CD8-positive, alpha-beta memory T cell (primary cell): ENCODE results near the gene SFMBT2. TPM values are rescaled to one million over a fixed set of nuclear protein-coding genes. Genes with fewer than 3 reads are reported as not detected.

Source experiments
- CTCF ChIA-PET: fragments of 350-600 bp; sonication (Branson Sonifier 250); formaldehyde crosslinking; loops from one replicate; lab custom pipeline; 2021; ENCODE audit warnings: antibody characterized with exemption; lab: Charles Lee
- POLR2A ChIA-PET: fragments of 350-600 bp; sonication (Branson Sonifier 250); formaldehyde crosslinking; loops from one replicate; lab custom pipeline; 2021; ENCODE audit warnings: antibody characterized with exemption; lab: Charles Lee
- DNase-seq, 5 donors: peaks; one replicate each; pipeline versions ENCODE4 v3.0.0 to v3.0.0-alpha.2; 2020 to 2022; ENCODE audit warnings: mixed read lengths in 1 of 5
- H3K27ac ChIP-seq: one replicate; pipeline ENCODE4 v1.7.0; 2013; ENCODE audit warnings: low read depth, mild to moderate bottlenecking, low read length, moderate library complexity
- H3K27me3 ChIP-seq: 2 replicates; pipeline ENCODE4 v1.7.0; 2013; ENCODE audit warnings: low read length, mild to moderate bottlenecking; ENCODE audit not compliant: insufficient read depth, poor library complexity, severe bottlenecking
- H3K36me3 ChIP-seq: 2 replicates; pipeline ENCODE4 v1.7.0; 2013; ENCODE audit warnings: mild to moderate bottlenecking, low read length, moderate library complexity; ENCODE audit not compliant: insufficient read depth
- H3K4me1 ChIP-seq: 2 replicates; pipeline ENCODE4 v1.7.0; 2013; ENCODE audit warnings: mild to moderate bottlenecking, low read length, moderate library complexity; ENCODE audit not compliant: insufficient read depth
- H3K4me3 ChIP-seq: 2 replicates; pipeline ENCODE4 v1.7.0; 2013; ENCODE audit warnings: mild to moderate bottlenecking, low read length
- H3K9me3 ChIP-seq: 2 replicates; pipeline ENCODE4 v1.7.0; 2013; ENCODE audit warnings: mild to moderate bottlenecking, low read length
- H3K27ac Mint-ChIP-seq, 8 donors: one replicate each; pipeline ENCODE4 v1.8.0; 2020 to 2021; ENCODE audit warnings: mixed read lengths in 8 of 8, mild to moderate bottlenecking in 6 of 8, inconsistent platforms in 3 of 8, moderate library complexity in 3 of 8
- H3K27me3 Mint-ChIP-seq, 2 donors: one replicate each; pipeline ENCODE4 v1.8.0; 2020 to 2021; ENCODE audit warnings: mixed read lengths in 2 of 2, mild to moderate bottlenecking in 1 of 2, moderate library complexity in 1 of 2
- H3K36me3 Mint-ChIP-seq, 3 donors: one replicate each; pipeline ENCODE4 v1.8.0; 2020 to 2021; ENCODE audit warnings: mixed read lengths in 3 of 3, inconsistent platforms in 1 of 3, mild to moderate bottlenecking in 1 of 3
- H3K4me1 Mint-ChIP-seq, 3 donors: one replicate each; pipeline ENCODE4 v1.8.0; 2020 to 2021; ENCODE audit warnings: mixed read lengths in 3 of 3, inconsistent platforms in 1 of 3, mild to moderate bottlenecking in 1 of 3
- H3K4me3 Mint-ChIP-seq, 7 donors: one replicate each; pipeline ENCODE4 v1.8.0; 2020 to 2021; ENCODE audit warnings: mixed read lengths in 7 of 7, mild to moderate bottlenecking in 6 of 7, moderate library complexity in 4 of 7, inconsistent platforms in 2 of 7
- H3K9me3 Mint-ChIP-seq, 5 donors: one replicate each; pipeline ENCODE4 v1.8.0; 2020 to 2022; ENCODE audit warnings: mixed read lengths in 5 of 5, mild to moderate bottlenecking in 3 of 5, moderate library complexity in 2 of 5, inconsistent platforms in 1 of 5
- polyA plus RNA-seq: library from polyadenylated mRNA; unstranded; fragments of 300-500 nt; fragmentation: Illumina TruSeq; gene quantifications from one replicate; pipeline ENCODE4 v1.2.3, GENCODE V29; 2021
- total RNA-seq, 2 experiments: library from RNA; stranded (reverse); gene quantifications; one replicate each; pipeline ENCODE4 v1.2.3, GENCODE V29; 2021

The SFMBT2 gene
- total and polyA plus RNA-seq, 3 experiments from 2014 or later = 4.9 to 18.3 (median 17.4) TPM

GRCh38 chr10:7239312-7239985 lies 171.4 kb downstream of the SFMBT2 start:
- ChIA-PET CTCF (no interaction called here), POLR2A (no interaction called here)
- no peak overlapping the region for H3K4me3 ChIP-seq
- Mint-ChIP-seq H3K27ac (peak overlapping the region in 2 of 8 donors; percentile 12 to 13), H3K27me3 (peaks cover 0 to 3% of the 10 kb centered on the region in 2 donors), H3K9me3 (peaks cover 0 to 3% (median 0%) of the 10 kb centered on the region in 5 donors), H3K36me3 (peaks cover 19 to 69% (median 28%) of the 10 kb centered on the region in 3 donors), H3K4me3 (peak overlapping the region in 1 of 7 donors; percentile 10), H3K4me1 (peaks cover 52 to 60% (median 56%) of the 10 kb centered on the region in 3 donors)
- DNase-seq = peak in 2 of 5 donors; percentile 19 to 34
- H3K4me1 ChIP-seq = peaks cover 12% of the 10 kb centered on the region
- no peak overlapping the region for H3K27ac ChIP-seq
- H3K9me3 ChIP-seq = no peaks in the 10 kb centered on the region
- H3K27me3 ChIP-seq = no peaks in the 10 kb centered on the region
- peaks cover 15% of the 10 kb centered on the region for H3K36me3 ChIP-seq

GRCh38 chr10:7235376-7235775 lies 175.5 kb downstream of the SFMBT2 start:
- peaks cover 7% of the 10 kb centered on the region for H3K4me1 ChIP-seq
- H3K27ac ChIP-seq = no peak overlapping the region
- no peaks in the 10 kb centered on the region for H3K9me3 ChIP-seq
- Mint-ChIP-seq H3K9me3 (peaks cover 0 to 3% (median 0%) of the 10 kb centered on the region in 5 donors), H3K4me3 (no peak overlapping the region), H3K27me3 (no peaks in the 10 kb centered on the region), H3K27ac (peak overlapping the region in 2 of 8 donors; percentile 1 to 84), H3K36me3 (peaks cover 17 to 66% (median 24%) of the 10 kb centered on the region in 3 donors), H3K4me1 (peaks cover 42 to 48% (median 46%) of the 10 kb centered on the region in 3 donors)
- no peak for DNase-seq
- ChIA-PET POLR2A (interaction anchor here (0.6 kb wide), 1 partner anchor 175 kb away, joined by 8 read pairs; the partner anchor contains the start of gene SFMBT2), CTCF (no interaction called here)
- H3K27me3 ChIP-seq = no peaks in the 10 kb centered on the region
- H3K4me3 ChIP-seq = no peak overlapping the region
- H3K36me3 ChIP-seq = no peaks in the 10 kb centered on the region

- CTCF ChIA-PET = interaction anchor here (1.2 kb wide), 1 partner anchor 15 kb away, joined by 3 read pairs; no protein-coding TSS in a partner anchor
- H3K27me3 ChIP-seq = no peaks in the 10 kb centered on the region
- H3K27ac ChIP-seq = peak overlapping the region; percentile 15
- POLR2A ChIA-PET = no interaction called here
- no peaks in the 10 kb centered on the region for H3K9me3 ChIP-seq
- Mint-ChIP-seq H3K9me3 (peaks cover 0 to 3% (median 0%) of the 10 kb centered on the region in 5 donors), H3K27ac (peak overlapping the region in 1 of 8 donors; percentile 64), H3K27me3 (no peaks in the 10 kb centered on the region), H3K4me1 (peaks cover 31 to 35% (median 33%) of the 10 kb centered on the region in 3 donors), H3K4me3 (no peak overlapping the region), H3K36me3 (peaks cover 16 to 65% (median 20%) of the 10 kb centered on the region in 3 donors)
- no peak overlapping the region for H3K4me3 ChIP-seq
- H3K36me3 ChIP-seq = no peaks in the 10 kb centered on the region
- DNase-seq = no peak
- H3K4me1 ChIP-seq = no peaks in the 10 kb centered on the region
Observed at GRCh38 chr10:7234109-7234508, 176.7 kb downstream of the SFMBT2 start.

GRCh38 chr10:7233259-7233991 lies 177.4 kb downstream of the SFMBT2 start:
- peaks cover 22 to 67% (median 24%) of the 10 kb centered on the region in 3 donors for H3K36me3 Mint-ChIP-seq
- H3K27ac Mint-ChIP-seq = peak overlapping the region in 4 of 8 donors; percentile 25 to 59 (median 39)
- no peak overlapping the region for H3K4me3 Mint-ChIP-seq
- Histone ChIP-seq H3K27ac (peak overlapping the region; percentile 15), H3K27me3 (no peaks in the 10 kb centered on the region), H3K4me1 (no peaks in the 10 kb centered on the region), H3K4me3 (no peak overlapping the region), H3K36me3 (peaks cover under 1% of the 10 kb centered on the region), H3K9me3 (no peaks in the 10 kb centered on the region)
- H3K9me3 Mint-ChIP-seq = peaks cover 0 to 3% (median 0%) of the 10 kb centered on the region in 5 donors
- POLR2A ChIA-PET = no interaction called here
- H3K27me3 Mint-ChIP-seq = no peaks in the 10 kb centered on the region
- CTCF ChIA-PET = interaction anchor here (1.2 kb wide), 1 partner anchor 14 kb away, joined by 3 read pairs; no protein-coding TSS in a partner anchor
- H3K4me1 Mint-ChIP-seq = peaks cover 27 to 30% (median 28%) of the 10 kb centered on the region in 3 donors
- DNase-seq = no peak

- H3K9me3 ChIP-seq = no peaks in the 10 kb centered on the region
- H3K27me3 ChIP-seq = no peaks in the 10 kb centered on the region
- no peak overlapping the region for H3K27ac ChIP-seq
- peaks cover 17% of the 10 kb centered on the region for H3K36me3 ChIP-seq
- Mint-ChIP-seq H3K27me3 (no peaks in the 10 kb centered on the region), H3K9me3 (peaks cover 0 to 3% (median 0%) of the 10 kb centered on the region in 5 donors), H3K4me1 (peaks cover 17 to 21% (median 19%) of the 10 kb centered on the region in 3 donors), H3K4me3 (no peak overlapping the region), H3K27ac (peak overlapping the region in 1 of 8 donors; percentile 21), H3K36me3 (peaks cover 23 to 70% (median 36%) of the 10 kb centered on the region in 3 donors)
- no peaks in the 10 kb centered on the region for H3K4me1 ChIP-seq
- ChIA-PET CTCF (interaction anchor here (1.2 kb wide), 1 partner anchor 313 kb away, joined by 3 read pairs; no protein-coding TSS in a partner anchor), POLR2A (no interaction called here)
- no peak for DNase-seq
- no peak overlapping the region for H3K4me3 ChIP-seq
Observed at GRCh38 chr10:7231509-7232414, 179.1 kb downstream of the SFMBT2 start.

GRCh38 chr10:7230951-7231350 lies 179.9 kb downstream of the SFMBT2 start:
- POLR2A ChIA-PET = no interaction called here
- Mint-ChIP-seq H3K36me3 (peaks cover 23 to 73% (median 36%) of the 10 kb centered on the region in 3 donors), H3K27me3 (no peaks in the 10 kb centered on the region), H3K4me3 (no peak overlapping the region), H3K4me1 (peaks cover 16 to 21% (median 19%) of the 10 kb centered on the region in 3 donors), H3K9me3 (no peaks in the 10 kb centered on the region), H3K27ac (no peak overlapping the region)
- CTCF ChIA-PET = no interaction called here
- H3K36me3 ChIP-seq = peaks cover 25% of the 10 kb centered on the region
- DNase-seq = no peak
- no peak overlapping the region for H3K27ac ChIP-seq
- H3K9me3 ChIP-seq = no peaks in the 10 kb centered on the region
- no peak overlapping the region for H3K4me3 ChIP-seq
- H3K27me3 ChIP-seq = no peaks in the 10 kb centered on the region
- H3K4me1 ChIP-seq = no peaks in the 10 kb centered on the region

GRCh38 chr10:7230036-7230435 lies 180.8 kb downstream of the SFMBT2 start:
- no peak for DNase-seq
- H3K4me3 Mint-ChIP-seq = no peak overlapping the region
- H3K9me3 Mint-ChIP-seq = peaks cover 0 to 4% (median 3%) of the 10 kb centered on the region in 5 donors
- Histone ChIP-seq H3K27me3 (no peaks in the 10 kb centered on the region), H3K27ac (no peak overlapping the region), H3K4me3 (no peak overlapping the region), H3K9me3 (no peaks in the 10 kb centered on the region), H3K4me1 (no peaks in the 10 kb centered on the region), H3K36me3 (peaks cover 32% of the 10 kb centered on the region)
- peaks cover 12 to 15% (median 12%) of the 10 kb centered on the region in 3 donors for H3K4me1 Mint-ChIP-seq
- H3K27ac Mint-ChIP-seq = peak overlapping the region in 1 of 8 donors; percentile 51
- peaks cover 32 to 77% (median 39%) of the 10 kb centered on the region in 3 donors for H3K36me3 Mint-ChIP-seq
- ChIA-PET POLR2A (no interaction called here), CTCF (no interaction called here)
- no peaks in the 10 kb centered on the region for H3K27me3 Mint-ChIP-seq
